Nephron (organoid): ENCODE results near the gene GPR63.

Experiments
- H3K27ac Mint-ChIP-seq, 3 experiments: 2 replicates each; pipeline ENCODE4 v1.8.0; 2020; ENCODE audit warnings: mixed read lengths in 3 of 3, mild to moderate bottlenecking in 2 of 3, moderate library complexity in 1 of 3
- H3K27me3 Mint-ChIP-seq: 2 replicates; pipeline ENCODE4 v1.8.0; 2021; ENCODE audit warnings: low read depth, mild to moderate bottlenecking, moderate library complexity, mixed read lengths
- H3K36me3 Mint-ChIP-seq: 2 replicates; pipeline ENCODE4 v1.8.0; 2020; ENCODE audit warnings: low read depth, mixed read lengths
- H3K4me1 Mint-ChIP-seq: 2 replicates; pipeline ENCODE4 v1.8.0; 2020; ENCODE audit warnings: mixed read lengths
- H3K4me3 Mint-ChIP-seq, 3 experiments: 2 replicates each; pipeline ENCODE4 v1.8.0; 2020; ENCODE audit warnings: mild to moderate bottlenecking in 3 of 3, mixed read lengths in 3 of 3, moderate library complexity in 2 of 3
- H3K9me3 Mint-ChIP-seq: 2 replicates; pipeline ENCODE4 v1.8.0; 2020; ENCODE audit warnings: mixed read lengths
- CTCF ChIP-seq, 3 experiments: fragments of 200-600 bp; sonication (generic); IDR thresholded peaks; one replicate each; pipeline ENCODE4 v1.5.0; 2021; ENCODE audit warnings: antibody characterized with exemption in 3 of 3; ENCODE audit not compliant: unreplicated experiment in 3 of 3

Gene GPR63

GRCh38 chr6:96814625-96815024 is 22.7 kb downstream of the GPR63 start:
- H3K36me3 Mint-ChIP-seq = no peaks in the 10 kb centered on the region
- no peaks in the 10 kb centered on the region for H3K27me3 Mint-ChIP-seq
- peaks cover 27% of the 10 kb centered on the region for H3K4me1 Mint-ChIP-seq
- H3K9me3 Mint-ChIP-seq = no peaks in the 10 kb centered on the region
- H3K27ac Mint-ChIP-seq = peak overlapping the region in 1 of 3 experiments; percentile 45
- TF ChIP-seq CTCF (IDR thresholded peaks at IDR 0.05; ENCODE audit: unreplicated experiment in 3 of 3) = no peak
- no peak overlapping the region for H3K4me3 Mint-ChIP-seq

DNA sequence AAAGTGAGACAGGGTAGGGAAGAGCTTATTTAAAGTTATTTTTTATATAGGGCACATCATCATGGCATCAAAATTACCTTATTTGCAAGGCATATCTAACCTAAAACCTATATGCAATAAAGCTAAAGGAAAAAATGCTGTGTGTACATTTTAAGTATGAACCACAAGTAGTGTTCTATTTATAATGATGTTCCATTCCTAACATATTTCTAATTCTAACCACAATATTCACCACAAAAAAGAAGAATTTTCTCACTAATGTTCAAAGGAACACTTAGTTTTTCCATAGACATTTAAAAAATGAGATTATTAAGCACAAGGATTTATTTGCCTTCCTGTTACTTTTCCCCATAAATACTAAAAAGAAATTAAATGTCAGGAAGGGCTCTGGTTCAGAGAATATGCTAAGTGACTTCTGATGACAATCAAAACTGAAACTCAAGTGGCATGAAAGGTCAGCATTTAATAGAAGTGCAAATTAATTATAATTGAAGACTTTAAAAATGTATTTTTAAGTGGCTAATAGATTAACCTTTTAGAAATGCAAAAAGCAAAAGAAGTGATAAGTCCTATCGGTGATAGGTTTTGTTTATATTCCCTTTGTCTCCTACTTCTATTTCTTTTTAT is 25.1 kb downstream of the GPR63 start:
- H3K9me3 Mint-ChIP-seq = no peaks in the 10 kb centered on the region
- H3K27me3 Mint-ChIP-seq = no peaks in the 10 kb centered on the region
- no peak overlapping the region for H3K27ac Mint-ChIP-seq
- no peak for TF ChIP-seq CTCF (IDR thresholded peaks at IDR 0.05; ENCODE audit: unreplicated experiment in 3 of 3)
- peaks cover 31% of the 10 kb centered on the region for H3K4me1 Mint-ChIP-seq
- no peak overlapping the region for H3K4me3 Mint-ChIP-seq
- no peaks in the 10 kb centered on the region for H3K36me3 Mint-ChIP-seq

DNA sequence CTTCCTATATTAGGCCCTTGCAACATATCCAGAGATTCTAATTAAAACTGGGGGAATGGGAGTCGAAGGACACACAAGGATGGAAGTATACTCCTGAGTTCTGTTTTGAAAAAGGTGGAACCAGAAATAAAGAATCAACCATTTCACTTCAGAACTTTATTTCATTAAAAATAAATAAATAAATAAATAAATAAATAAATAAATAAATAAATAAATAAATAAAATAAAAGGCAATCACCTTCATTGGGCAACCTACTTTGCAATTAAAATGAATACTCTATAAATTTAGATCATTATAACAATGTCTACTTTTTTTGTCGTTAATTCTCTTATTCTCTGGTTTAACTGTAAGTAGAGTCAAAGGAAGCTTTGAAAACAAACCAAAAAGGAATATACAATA is 25.6 kb downstream of the GPR63 start:
- no peaks in the 10 kb centered on the region for H3K36me3 Mint-ChIP-seq
- no peak overlapping the region for H3K27ac Mint-ChIP-seq
- peaks cover 26% of the 10 kb centered on the region for H3K4me1 Mint-ChIP-seq
- no peaks in the 10 kb centered on the region for H3K9me3 Mint-ChIP-seq
- no peaks in the 10 kb centered on the region for H3K27me3 Mint-ChIP-seq
- no peak for TF ChIP-seq CTCF (IDR thresholded peaks at IDR 0.05; ENCODE audit: unreplicated experiment in 3 of 3)
- no peak overlapping the region for H3K4me3 Mint-ChIP-seq

- no peak overlapping the region for H3K27ac Mint-ChIP-seq
- H3K4me3 Mint-ChIP-seq = no peak overlapping the region
- no peaks in the 10 kb centered on the region for H3K9me3 Mint-ChIP-seq
- H3K27me3 Mint-ChIP-seq = no peaks in the 10 kb centered on the region
- H3K36me3 Mint-ChIP-seq = no peaks in the 10 kb centered on the region
- H3K4me1 Mint-ChIP-seq = peaks cover 21% of the 10 kb centered on the region
- TF ChIP-seq CTCF (IDR thresholded peaks at IDR 0.05; ENCODE audit: unreplicated experiment in 3 of 3) = no peak
These were observed 26.1 kb downstream of the GPR63 start for GRCh38 chr6:96811136-96811535.

- Mint-ChIP-seq H3K4me3 (no peak overlapping the region), H3K27ac (no peak overlapping the region), H3K9me3 (no peaks in the 10 kb centered on the region), H3K4me1 (peaks cover 8% of the 10 kb centered on the region), H3K27me3 (no peaks in the 10 kb centered on the region), H3K36me3 (no peaks in the 10 kb centered on the region)
- no peak for TF ChIP-seq CTCF (IDR thresholded peaks at IDR 0.05; ENCODE audit: unreplicated experiment in 3 of 3)
These were observed 28.2 kb downstream of the GPR63 start for GRCh38 chr6:96809119-96809518.

- H3K4me3 Mint-ChIP-seq = no peak overlapping the region
- H3K4me1 Mint-ChIP-seq = no peaks in the 10 kb centered on the region
- H3K27ac Mint-ChIP-seq = no peak overlapping the region
- H3K36me3 Mint-ChIP-seq = peaks cover 14% of the 10 kb centered on the region
- no peak for TF ChIP-seq CTCF (IDR thresholded peaks at IDR 0.05; ENCODE audit: unreplicated experiment in 3 of 3)
- no peaks in the 10 kb centered on the region for H3K27me3 Mint-ChIP-seq
- no peaks in the 10 kb centered on the region for H3K9me3 Mint-ChIP-seq
These were observed 34.2 kb downstream of the GPR63 start for GRCh38 chr6:96803106-96803481.
